Ovary (tissue), 3 donors: ENCODE data around the gene CFAP43.

Experiments
- CTCF ChIP-seq, 3 donors: fragments of 450-650 bp in 2 of 3; fragments of 200-600 bp in 1 of 3; IDR thresholded peaks; one replicate each; pipeline versions ENCODE4 v1.5.1 to v1.8.0; 2016 to 2022; ENCODE audit warnings: antibody characterized with exemption in 3 of 3, mild to moderate bottlenecking in 1 of 3
- POLR2A ChIP-seq: fragments of 450-650 bp; IDR thresholded peaks from one replicate; pipeline ENCODE4 v1.6.1; 2017; ENCODE audit warnings: antibody characterized with exemption, mild to moderate bottlenecking, moderate library complexity
- donor health status: DM: no; HTN: no; CAD: no.

- TF ChIP-seq CTCF (IDR thresholded peaks at IDR 0.05) = no peak
- no peak for TF ChIP-seq POLR2A
These were observed 82.0 kb downstream of the CFAP43 start for GRCh38 chr10:104150139-104150538.
